Esophagus (tissue), 2 donors: ENCODE results near the gene NR2C2. TPM values are rescaled to one million over a fixed set of nuclear protein-coding genes. Genes with fewer than 3 reads are reported as not detected.

Experiments used
- H3K27ac ChIP-seq, 2 donors: one replicate each; pipeline ENCODE4 v1.5.1; 2013; ENCODE audit warnings: low read depth in 2 of 2, mild to moderate bottlenecking in 2 of 2, inconsistent platforms in 1 of 2, low read length in 1 of 2, moderate library complexity in 1 of 2
- H3K27me3 ChIP-seq, 2 donors: one replicate each; pipeline ENCODE4 v1.6.1; 2013; ENCODE audit warnings: low read length in 2 of 2, control low read depth in 1 of 2, mild to moderate bottlenecking in 1 of 2; ENCODE audit not compliant: insufficient read depth in 2 of 2, control insufficient read depth in 1 of 2
- H3K36me3 ChIP-seq, 2 donors: one replicate each; pipeline ENCODE4 v1.6.1; 2013; ENCODE audit warnings: low read length in 1 of 2; ENCODE audit not compliant: control insufficient read depth in 2 of 2, insufficient read depth in 2 of 2
- H3K4me1 ChIP-seq, 2 donors: one replicate each; pipeline ENCODE4 v1.6.1; 2013; ENCODE audit warnings: low read length in 1 of 2; ENCODE audit not compliant: control insufficient read depth in 2 of 2, insufficient read depth in 2 of 2
- H3K4me3 ChIP-seq, 2 donors: one replicate each; pipeline ENCODE4 v1.5.1; 2013; ENCODE audit warnings: low read length in 2 of 2, mild to moderate bottlenecking in 2 of 2, low read depth in 1 of 2, moderate library complexity in 1 of 2
- H3K9me3 ChIP-seq, 2 donors: one replicate each; pipeline ENCODE4 v1.6.1; 2013; ENCODE audit warnings: mild to moderate bottlenecking in 2 of 2, low read depth in 1 of 2, low read length in 1 of 2, moderate library complexity in 1 of 2; ENCODE audit not compliant: control insufficient read depth in 2 of 2, insufficient read depth in 1 of 2
- WGBS, 2 donors: extraction: QIAGEN DNeasy Blood & Tissue Kit; methylation state at CpG; one replicate each; pipeline ENCODE4 v1.1.7; 2013; 5-methylcytosine and 5-hydroxymethylcytosine counted together
- polyA plus RNA-seq, 2 donors: library from polyadenylated mRNA; stranded (reverse); fragments of 200-250 nt; gene quantifications; one replicate each; pipeline ENCODE4 v1.2.3, GENCODE V29; 2013
- donor health status: healthy with polysubstance abuse.
- donor health status: Bipolar disorder and iron deficiency.

NR2C2 gene
- polyA plus RNA-seq, 2 donors = 5.0 to 6.1 TPM

DNA sequence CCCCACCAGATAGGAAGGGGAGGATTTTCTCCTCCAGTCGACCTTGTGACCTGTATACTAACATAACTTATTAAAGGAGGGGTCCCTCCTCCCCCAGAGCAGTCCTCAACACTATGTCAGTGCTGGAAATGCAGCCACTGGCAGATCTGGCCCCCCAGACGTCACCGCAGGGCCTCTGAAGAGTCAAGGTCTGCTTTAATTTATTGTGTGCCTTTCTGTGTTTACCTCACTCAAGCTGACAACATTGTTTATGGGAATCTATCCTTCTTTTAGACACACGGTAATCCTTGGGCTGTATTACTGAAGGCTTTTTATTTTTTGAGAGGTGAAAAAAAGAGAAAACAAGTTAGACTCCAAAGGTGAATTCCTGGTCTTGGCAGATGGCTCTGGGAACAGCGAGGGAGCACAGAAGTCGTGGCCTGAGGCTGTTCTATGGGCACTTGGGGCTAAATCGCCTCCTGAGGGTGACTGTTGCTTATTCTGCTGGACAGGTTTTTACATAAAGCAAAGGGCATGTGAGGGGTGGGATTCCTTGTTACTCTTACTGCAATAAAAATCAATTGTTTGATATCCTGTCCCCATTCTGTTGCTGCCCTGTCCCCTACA is 13.5 kb upstream of the NR2C2 start:
- no peak overlapping the region for H3K27ac ChIP-seq
- no peaks in the 10 kb centered on the region for H3K4me1 ChIP-seq
- no peaks in the 10 kb centered on the region for H3K9me3 ChIP-seq
- H3K27me3 ChIP-seq = no peaks in the 10 kb centered on the region
- no peak overlapping the region for H3K4me3 ChIP-seq
- no peaks in the 10 kb centered on the region for H3K36me3 ChIP-seq
- 64 to 66% methylated on average over 7 of the region's 7 CpGs for WGBS, 2 donors

DNA sequence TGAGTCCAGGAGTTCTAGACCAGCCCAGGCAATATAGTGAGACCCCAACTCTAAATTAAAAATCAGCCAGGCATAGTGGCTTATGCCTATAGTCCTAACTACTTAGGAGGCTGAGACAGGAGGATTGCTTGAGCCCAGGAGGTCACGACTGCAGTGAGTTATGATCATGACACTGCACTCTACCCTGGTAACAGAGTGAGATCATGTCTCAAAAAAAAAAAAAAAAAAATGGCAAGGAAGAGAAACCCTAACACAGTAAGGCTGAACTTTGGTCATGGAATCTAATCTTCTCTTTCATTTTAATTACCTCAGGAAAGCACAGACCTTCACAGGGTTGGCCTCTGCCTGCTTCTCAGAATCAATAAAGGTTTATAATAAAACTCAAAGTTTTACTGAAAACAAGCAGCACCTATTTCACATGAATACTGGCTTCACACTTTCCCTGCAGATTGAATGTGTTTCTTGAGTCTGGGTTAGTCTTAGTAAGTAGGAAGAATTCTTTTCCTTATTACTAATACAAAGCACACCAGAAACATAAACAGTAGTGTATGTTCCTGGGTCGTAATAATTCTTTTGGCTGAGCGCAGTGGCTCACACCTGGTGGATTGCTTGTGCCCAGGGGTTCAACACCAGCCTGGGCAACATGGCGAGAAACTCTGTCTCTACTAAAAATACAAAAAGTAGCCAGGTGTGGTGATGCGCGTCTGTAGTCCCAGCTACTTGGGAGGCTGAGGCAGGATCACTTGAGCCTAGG is 11.6 kb upstream of the NR2C2 start:
- WGBS, 2 donors = 74 to 90% methylated on average over 6 of the region's 6 CpGs
- Histone ChIP-seq H3K9me3 (no peaks in the 10 kb centered on the region), H3K27ac (no peak overlapping the region), H3K4me3 (no peak overlapping the region), H3K36me3 (no peaks in the 10 kb centered on the region), H3K4me1 (no peaks in the 10 kb centered on the region), H3K27me3 (no peaks in the 10 kb centered on the region)

DNA sequence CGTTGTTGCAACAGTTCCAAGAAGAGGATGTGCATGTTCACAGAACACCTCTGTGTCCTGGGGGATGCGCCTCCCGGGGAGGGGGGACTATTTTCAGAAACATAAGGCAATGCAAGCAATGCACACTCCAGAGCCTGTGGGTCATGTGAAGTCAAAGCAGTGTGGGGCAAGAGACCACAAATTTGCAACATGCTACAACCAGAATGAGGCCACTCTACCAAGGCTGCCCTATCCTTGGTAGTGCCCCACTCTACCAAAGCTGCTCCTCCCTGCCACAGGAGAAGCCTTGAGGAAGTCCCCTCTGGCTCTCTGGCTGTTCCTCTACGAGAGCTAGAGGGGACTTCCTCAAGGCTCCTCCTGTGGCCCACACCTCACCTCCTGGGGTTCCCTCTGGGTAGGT is 8.4 kb upstream of the NR2C2 start:
- H3K27me3 ChIP-seq = no peaks in the 10 kb centered on the region
- H3K36me3 ChIP-seq = no peaks in the 10 kb centered on the region
- no peak overlapping the region for H3K4me3 ChIP-seq
- H3K27ac ChIP-seq = no peak overlapping the region
- no peaks in the 10 kb centered on the region for H3K4me1 ChIP-seq
- 77 to 78% methylated on average over 4 of the region's 4 CpGs for WGBS, 2 donors
- no peaks in the 10 kb centered on the region for H3K9me3 ChIP-seq

DNA sequence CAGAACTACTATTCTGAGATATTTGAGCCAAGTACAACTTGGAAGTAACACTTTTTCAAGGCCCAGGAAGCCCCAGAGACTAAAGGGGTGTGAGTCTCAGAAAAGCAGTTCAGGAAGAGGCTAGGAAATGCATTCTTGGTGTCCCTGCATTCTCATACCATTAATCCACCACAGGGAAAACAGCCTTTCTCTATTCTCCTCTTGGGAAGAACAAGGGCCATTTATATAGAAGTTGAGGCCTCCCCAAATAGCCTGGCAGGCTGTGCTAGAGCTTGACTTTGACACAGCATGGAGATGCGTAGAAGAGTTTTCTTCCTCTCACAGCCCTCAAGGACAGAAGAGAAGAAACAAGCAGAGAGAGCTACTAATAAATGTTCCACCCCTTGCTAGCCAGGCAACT is 5.5 kb upstream of the NR2C2 start:
- H3K27me3 ChIP-seq = no peaks in the 10 kb centered on the region
- no peaks in the 10 kb centered on the region for H3K36me3 ChIP-seq
- no peak overlapping the region for H3K4me3 ChIP-seq
- H3K4me1 ChIP-seq = no peaks in the 10 kb centered on the region
- WGBS, 2 donors = 88 to 98% methylated on average over 1 of the region's 1 CpG
- H3K27ac ChIP-seq = no peak overlapping the region
- no peaks in the 10 kb centered on the region for H3K9me3 ChIP-seq

DNA sequence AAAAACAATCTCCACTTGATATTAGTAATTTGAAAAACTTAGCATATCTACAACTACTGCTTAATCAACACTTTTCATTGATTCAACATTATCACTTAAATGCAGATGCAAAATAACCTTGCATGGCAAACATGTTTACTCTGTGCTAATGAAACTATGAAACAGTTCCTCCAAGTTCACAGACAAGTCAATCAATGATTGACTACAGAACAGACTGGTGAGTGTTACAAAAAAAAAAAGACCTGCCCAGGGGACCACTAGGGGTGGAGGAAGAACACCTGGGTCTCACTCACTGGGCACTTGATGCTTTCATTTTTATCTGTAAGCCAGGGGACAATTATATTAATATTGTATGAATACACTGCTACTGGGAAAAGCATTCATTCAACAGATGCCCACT is 4.3 kb upstream of the NR2C2 start:
- H3K4me3 ChIP-seq = no peak overlapping the region
- H3K27me3 ChIP-seq = no peaks in the 10 kb centered on the region
- no peak overlapping the region for H3K27ac ChIP-seq
- no peaks in the 10 kb centered on the region for H3K9me3 ChIP-seq
- no peaks in the 10 kb centered on the region for H3K4me1 ChIP-seq
- no peaks in the 10 kb centered on the region for H3K36me3 ChIP-seq

DNA sequence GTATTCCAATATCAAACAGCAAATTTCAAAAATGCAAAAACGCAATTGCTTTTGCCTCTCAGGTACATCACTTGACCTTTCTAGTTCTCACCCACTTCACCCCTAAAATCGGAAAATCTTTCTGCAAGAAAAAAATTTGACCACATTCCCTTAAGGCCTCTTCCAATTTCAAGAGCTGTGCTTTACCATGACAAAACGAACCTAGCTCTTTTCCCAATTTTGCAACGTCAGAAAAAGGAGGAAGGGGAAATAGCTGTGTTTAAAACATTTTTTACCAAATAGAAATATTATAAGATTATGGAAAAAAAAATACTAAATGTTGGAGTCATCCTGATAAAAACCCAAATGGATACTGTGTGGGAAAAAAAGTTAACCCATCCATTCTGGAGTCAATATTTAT is 1.1 kb upstream of the NR2C2 start:
- peak overlapping the region in 1 of 2 donors; percentile 99 for H3K27ac ChIP-seq
- H3K9me3 ChIP-seq = no peaks in the 10 kb centered on the region
- WGBS, 2 donors = 15 to 21% methylated on average over 4 of the region's 4 CpGs
- H3K36me3 ChIP-seq = no peaks in the 10 kb centered on the region
- no peaks in the 10 kb centered on the region for H3K4me1 ChIP-seq
- H3K27me3 ChIP-seq = no peaks in the 10 kb centered on the region
- H3K4me3 ChIP-seq = peak overlapping the region in 1 of 2 donors; percentile 99

DNA sequence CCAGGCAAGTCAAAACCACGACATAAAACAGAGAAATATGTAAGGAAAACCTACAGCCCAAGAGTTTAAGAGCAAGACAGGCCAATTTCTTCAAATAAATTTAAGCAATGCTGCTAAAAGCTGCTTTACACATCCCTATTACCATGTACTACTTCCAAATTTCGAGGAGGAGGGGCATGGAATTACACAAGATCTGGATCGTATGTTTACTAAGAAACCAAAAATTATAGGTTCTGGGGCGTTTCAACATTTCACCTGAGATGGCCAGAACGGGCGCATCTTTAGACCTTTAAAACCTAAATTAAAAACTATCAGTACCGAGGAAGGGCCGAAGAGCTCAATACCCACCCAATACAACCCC is 664 bp upstream of the NR2C2 start:
- Histone ChIP-seq H3K27me3 (no peaks in the 10 kb centered on the region), H3K27ac (peak overlapping the region; percentile 99 to 100), H3K9me3 (no peaks in the 10 kb centered on the region), H3K36me3 (no peaks in the 10 kb centered on the region), H3K4me1 (no peaks in the 10 kb centered on the region), H3K4me3 (peak overlapping the region; percentile 75 to 99)
- WGBS, 2 donors = 0 to 1% methylated on average over 8 of the region's 8 CpGs

DNA sequence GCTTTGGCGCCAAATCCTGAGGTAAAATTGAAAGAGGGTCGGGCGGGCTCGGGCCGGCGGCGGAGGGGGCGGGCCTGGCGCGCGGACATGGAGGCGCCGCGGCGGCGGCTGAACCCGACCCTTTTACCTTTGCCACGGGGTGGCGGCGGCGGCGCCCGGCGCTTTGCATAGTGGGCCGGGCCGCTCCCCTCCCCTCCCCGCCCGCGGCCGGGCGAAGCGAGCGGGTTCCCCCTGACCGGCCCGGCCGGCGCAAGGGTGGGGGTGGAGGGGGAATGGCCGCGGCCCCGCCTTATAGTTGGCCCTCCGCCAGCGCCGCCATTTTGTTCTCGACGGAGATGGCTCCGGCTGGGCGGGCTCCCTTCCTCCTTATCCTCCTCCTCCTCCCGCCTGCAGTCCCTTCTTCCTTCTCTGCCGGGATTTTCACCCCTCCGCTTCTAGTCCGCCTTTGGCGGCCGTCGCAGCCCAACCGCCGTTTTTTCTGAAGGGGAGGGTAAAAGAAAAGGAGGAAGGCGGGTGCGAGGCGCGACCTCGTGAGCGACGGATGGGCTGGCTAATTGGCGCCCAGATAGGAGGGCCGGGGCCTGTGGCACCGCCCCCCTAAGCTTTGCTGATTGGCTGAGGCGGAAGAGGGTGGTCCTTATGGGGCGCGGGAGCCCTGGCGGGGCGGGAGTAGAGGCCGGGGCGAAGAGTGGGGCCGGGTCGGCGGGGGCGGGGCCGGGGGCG is 664 bp downstream of the NR2C2 start:
- peak overlapping the region; percentile 75 to 99 for H3K4me3 ChIP-seq
- H3K4me1 ChIP-seq = no peaks in the 10 kb centered on the region
- H3K27me3 ChIP-seq = no peaks in the 10 kb centered on the region
- H3K27ac ChIP-seq = peak overlapping the region; percentile 99 to 100
- peaks cover 0 to 3% of the 10 kb centered on the region in 2 donors for H3K36me3 ChIP-seq
- WGBS, 2 donors = 1% methylated on average over 40 to 79 of the region's 79 CpGs
- no peaks in the 10 kb centered on the region for H3K9me3 ChIP-seq

DNA sequence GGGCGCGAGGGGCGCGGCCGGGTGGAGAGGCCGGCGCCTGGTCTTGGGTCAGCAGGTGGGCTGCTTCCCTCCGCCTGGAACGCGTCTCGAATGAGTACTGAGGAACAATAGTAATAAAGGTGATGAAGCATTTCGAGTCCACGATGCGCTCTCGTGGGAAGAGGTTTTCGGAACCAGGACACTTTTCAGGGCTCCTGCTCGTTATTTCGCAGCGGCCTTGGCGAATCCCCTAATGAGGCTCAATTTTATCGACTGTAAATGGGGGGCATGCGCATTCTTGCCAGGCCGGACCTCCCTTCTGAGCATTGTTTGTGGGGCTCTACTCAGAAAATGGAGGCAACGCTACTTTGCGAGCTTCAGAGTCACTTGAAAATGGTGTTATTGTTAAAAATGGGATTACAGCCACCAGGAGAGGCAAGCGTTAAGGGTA is 1.2 kb downstream of the NR2C2 start:
- Histone ChIP-seq H3K27me3 (no peaks in the 10 kb centered on the region), H3K9me3 (no peaks in the 10 kb centered on the region), H3K27ac (peak overlapping the region; percentile 99 to 100), H3K36me3 (peaks cover 0 to 3% of the 10 kb centered on the region in 2 donors), H3K4me3 (peak overlapping the region; percentile 48 to 99), H3K4me1 (no peaks in the 10 kb centered on the region)
- WGBS, 2 donors = 2 to 3% methylated on average over 21 to 26 of the region's 26 CpGs
